GM12873 (cell line): ENCODE data around the gene WTAP.

Experiments used
- TF ChIP-seq, protein P1 (sequence below): IDR thresholded peaks from 2 replicates; pipeline ENCODE4 v1.5.1; 2012; ENCODE audit warnings: low read depth, mild to moderate bottlenecking, moderate library complexity, low read length, control low read depth; ENCODE audit not compliant: insufficient read depth; ENCODE audit errors: missing control alignments

The WTAP gene

DNA sequence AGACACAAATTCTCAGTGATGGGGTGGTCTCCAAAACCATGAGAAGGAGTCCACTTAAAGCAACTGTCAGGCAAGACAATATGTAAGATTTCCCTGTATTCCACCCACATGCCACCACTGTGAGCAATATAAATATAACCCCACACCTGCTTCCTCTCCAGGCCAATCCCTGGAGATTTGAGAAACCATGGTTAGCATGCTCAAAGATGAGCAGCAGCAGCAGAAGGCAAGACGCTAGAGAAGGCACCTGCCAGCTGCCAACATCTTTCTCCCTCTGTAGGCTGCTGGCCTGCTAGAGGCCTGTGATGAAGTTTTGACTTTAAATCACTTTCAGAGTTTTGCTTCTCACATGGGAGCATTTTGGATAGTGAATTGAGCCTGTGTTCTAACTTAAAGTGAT lies 26.3 kb upstream of the WTAP start:
- TF ChIP-seq, protein P1, sequence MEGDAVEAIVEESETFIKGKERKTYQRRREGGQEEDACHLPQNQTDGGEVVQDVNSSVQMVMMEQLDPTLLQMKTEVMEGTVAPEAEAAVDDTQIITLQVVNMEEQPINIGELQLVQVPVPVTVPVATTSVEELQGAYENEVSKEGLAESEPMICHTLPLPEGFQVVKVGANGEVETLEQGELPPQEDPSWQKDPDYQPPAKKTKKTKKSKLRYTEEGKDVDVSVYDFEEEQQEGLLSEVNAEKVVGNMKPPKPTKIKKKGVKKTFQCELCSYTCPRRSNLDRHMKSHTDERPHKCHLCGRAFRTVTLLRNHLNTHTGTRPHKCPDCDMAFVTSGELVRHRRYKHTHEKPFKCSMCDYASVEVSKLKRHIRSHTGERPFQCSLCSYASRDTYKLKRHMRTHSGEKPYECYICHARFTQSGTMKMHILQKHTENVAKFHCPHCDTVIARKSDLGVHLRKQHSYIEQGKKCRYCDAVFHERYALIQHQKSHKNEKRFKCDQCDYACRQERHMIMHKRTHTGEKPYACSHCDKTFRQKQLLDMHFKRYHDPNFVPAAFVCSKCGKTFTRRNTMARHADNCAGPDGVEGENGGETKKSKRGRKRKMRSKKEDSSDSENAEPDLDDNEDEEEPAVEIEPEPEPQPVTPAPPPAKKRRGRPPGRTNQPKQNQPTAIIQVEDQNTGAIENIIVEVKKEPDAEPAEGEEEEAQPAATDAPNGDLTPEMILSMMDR: no peak

DNA sequence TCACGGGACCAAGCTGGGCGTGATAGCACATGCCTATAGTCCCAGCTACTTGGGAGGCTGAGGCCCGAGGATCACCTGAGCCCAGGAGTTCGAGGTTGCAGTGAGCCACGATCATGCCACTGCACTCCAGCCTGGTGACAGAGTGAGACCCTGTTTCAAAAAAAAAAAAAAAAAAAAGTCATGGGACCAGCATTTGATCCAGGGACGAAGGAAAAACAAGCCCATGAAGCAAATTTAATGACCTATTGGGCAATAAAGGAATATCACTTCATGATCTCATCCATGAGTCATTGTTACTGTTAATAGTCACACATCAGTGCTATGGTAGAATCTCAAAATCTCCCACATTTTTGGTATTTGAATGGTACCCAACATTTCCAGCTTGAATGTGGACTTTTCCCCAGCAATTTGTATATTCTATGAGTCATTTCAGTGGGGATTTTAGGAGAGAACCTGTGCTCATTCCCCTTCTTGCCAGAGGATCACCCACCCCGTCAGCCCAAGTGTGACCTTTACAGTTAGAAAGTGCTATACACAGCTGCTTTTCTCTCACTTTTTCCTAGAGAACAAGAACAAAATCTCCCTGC lies 25.8 kb upstream of the WTAP start:
- TF ChIP-seq, protein P1: no peak

DNA sequence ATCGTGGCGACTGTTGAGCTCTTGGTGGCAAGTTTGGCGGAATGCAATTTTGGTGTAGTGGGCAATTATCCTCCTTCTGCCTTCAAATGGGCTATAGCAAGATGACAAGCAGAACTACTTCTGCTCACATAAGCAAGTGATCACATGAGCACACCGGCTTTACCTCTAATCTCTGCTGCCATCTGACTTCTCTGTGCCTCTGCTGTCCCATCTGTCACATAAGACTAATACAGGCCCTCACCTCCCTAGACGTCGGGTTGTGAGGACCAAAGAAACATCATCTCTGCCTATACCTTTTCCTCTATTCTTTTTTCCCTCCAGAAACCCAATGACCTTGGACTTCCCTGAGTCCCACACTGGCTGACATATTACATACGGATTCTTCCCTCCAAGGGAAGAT lies 13.3 kb upstream of the WTAP start:
- TF ChIP-seq, protein P1: no peak

DNA sequence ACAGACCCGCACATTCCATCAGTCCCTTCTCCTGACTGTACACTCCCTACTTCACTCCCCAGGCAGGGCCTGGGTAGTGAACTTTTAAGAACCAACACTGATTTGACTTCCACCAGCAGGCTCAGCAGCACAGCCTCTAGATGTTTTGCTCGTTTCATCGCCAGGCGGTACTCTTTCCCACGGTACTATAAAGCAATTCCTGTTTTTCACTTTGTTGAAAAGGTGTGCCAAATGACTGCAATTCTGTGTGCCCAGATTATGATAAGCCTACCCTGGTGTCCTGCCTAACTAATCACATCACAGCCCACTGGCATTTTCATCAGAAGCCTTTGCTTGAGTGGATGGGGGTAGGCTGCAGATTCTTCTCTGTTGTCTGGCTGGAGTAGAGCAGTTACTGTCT lies 12.9 kb upstream of the WTAP start:
- TF ChIP-seq, protein P1: no peak

DNA sequence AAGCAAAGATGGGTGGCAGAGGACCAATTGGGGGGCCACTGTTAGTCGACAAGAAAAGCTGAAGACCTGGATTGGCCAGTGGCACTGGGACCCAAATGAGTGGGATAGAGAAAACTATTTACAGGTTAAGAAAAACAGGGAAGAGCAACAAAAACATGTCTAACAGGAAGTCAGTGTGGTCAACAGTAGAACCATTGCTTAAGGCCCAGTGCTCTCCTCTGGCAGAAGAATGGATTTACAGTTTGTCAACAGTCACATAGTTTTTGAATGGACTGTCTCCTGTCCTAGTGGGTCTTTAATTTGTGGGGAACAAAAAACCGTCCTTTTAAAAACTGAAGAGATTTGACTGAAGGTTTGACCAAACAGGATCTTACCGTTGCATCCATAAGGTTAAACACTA lies 12.1 kb upstream of the WTAP start:
- TF ChIP-seq, protein P1: no peak

DNA sequence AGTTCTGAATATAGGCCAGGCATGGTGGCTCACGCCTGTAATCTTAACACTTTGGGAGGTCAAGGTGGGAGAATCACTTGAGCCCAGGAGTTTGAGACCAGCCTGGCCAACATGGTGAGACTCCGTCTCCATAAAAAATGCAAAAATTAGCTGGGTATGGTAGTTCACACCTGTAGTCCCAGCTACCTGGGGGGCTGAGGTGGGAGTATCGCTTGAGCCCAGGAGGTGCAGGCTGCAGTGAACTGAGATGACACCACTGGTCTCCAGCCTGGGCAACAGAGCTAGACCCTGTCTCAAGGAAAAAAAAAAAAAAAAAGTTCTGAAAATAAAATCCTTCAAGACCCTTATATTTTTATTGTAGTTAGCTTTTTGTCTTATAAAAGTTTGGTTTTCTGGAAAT lies 11.7 kb upstream of the WTAP start:
- TF ChIP-seq, protein P1: no peak

DNA sequence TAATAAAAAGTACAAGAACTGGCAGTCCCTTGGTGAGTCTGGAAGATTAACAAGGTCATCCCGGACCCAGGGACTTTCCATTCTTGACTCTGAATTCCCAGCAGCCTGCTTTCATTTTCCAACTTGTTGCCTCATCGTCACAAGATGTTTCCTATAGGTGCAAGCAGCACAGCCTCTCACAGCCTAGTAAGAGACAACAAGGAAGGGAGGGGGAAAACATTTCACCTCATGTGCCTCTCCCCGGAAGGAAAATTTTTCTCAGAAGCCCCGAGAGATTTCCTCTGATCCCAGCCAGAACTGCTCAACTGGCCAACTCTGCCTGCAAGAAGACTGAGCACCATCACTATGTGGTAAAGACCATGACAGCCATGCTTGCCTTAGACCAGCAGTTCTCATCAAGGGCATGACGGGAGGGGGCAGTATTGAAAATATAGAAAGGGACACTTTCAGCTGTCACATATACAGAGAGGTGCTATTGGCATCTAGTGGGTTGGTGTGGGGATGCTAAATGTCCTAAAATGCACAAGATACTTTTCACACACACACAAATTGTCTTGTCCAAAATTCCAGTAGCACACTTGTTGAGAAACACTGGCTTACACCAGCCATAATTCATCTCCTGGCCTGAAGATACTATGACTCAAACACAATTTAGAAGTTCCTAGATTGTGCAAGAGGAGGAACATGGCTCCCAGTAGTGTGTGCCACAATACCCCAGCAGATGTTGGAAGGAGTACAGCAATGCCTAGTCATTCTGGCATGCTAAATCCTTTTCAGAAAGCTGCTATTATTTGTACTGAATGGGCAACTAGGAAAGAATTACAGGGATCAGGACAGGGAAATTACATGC lies 10.8 kb upstream of the WTAP start:
- TF ChIP-seq, protein P1: no peak
